Measurements from ENCODE around the gene WIZ. TPM values are rescaled to one million over a fixed set of nuclear protein-coding genes. Genes with fewer than 3 reads are reported as not detected.

WIZ gene
- total and polyA plus RNA-seq, 10 of the 15 experiments (the other 5 are each of a cell fraction or from before 2014, with no cell fraction given): 0.10 to 26.7 (median 2.7) TPM

DNA sequence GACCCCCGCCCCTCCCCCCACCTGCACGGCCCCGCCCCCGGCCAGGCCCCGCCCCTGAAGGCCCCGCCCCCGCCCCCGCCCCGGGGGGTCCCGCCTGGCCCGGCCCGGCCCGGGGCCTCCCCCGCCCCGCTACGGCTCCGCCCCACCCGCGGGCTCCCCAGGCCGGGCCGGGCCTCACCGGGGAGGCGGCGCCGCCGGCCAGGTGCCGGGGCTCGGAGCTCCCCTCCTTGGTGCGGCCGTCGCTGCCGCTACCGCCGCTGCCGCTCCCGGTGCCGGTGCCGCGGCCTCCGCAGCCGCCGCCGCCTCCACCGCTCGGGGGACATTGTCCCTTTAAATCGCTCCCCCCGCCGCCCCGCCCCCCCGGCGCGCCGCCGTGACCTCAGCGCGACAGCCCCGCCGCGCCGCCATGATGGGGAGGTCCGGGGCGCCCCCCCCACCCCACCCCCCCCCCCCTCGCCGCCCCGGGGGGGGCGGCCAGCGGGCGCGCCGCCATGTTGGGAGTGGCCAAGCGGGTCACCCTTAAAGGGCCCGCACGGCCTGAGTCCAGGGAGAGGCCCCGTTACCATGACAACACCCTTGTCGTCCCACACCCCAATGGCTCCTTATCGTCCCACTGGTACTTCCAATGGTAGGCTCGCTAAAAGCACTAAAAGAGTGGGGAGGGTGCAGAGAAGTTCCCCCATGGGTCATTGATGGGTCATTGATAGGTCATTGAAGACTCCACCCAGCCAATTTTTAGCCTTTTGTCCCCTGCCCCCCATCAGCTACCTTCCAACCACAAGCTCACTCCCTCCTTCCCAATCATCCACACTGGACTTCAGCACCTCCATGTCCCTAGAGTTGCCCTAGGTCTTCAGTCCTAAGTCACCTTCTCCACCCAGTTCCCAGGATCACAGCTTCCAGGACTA is at the start of gene WIZ (continued):
- TF ChIP-seq CHD1 (IDR thresholded peaks at IDR 0.05; ENCODE audit: low read depth, low read length): no peak
- TF ChIP-seq GATAD2B (conservative IDR thresholded peaks at IDR 0.05; ENCODE audit: low read depth): no peak
- peak in 1 of 2 experiments; percentile 23; a peak in 1 of 3 replicates for TF ChIP-seq EGR1 (IDR thresholded peaks at IDR 0.05; ENCODE audit: borderline replicate concordance in 1 of 2, low read depth in 2 of 2, low read length in 2 of 2)
- TF ChIP-seq BMI1 (IDR thresholded peaks at IDR 0.05; ENCODE audit: borderline replicate concordance): peak; percentile 91
- TF ChIP-seq KAT2A (conservative IDR thresholded peaks at IDR 0.05; ENCODE audit: control insufficient read depth, low read depth, low read length): no peak
- TF ChIP-seq, protein P1, sequence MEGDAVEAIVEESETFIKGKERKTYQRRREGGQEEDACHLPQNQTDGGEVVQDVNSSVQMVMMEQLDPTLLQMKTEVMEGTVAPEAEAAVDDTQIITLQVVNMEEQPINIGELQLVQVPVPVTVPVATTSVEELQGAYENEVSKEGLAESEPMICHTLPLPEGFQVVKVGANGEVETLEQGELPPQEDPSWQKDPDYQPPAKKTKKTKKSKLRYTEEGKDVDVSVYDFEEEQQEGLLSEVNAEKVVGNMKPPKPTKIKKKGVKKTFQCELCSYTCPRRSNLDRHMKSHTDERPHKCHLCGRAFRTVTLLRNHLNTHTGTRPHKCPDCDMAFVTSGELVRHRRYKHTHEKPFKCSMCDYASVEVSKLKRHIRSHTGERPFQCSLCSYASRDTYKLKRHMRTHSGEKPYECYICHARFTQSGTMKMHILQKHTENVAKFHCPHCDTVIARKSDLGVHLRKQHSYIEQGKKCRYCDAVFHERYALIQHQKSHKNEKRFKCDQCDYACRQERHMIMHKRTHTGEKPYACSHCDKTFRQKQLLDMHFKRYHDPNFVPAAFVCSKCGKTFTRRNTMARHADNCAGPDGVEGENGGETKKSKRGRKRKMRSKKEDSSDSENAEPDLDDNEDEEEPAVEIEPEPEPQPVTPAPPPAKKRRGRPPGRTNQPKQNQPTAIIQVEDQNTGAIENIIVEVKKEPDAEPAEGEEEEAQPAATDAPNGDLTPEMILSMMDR (IDR thresholded peaks at IDR 0.05 in 2 of 3, conservative IDR thresholded peaks at IDR 0.05 in 1 of 3; ENCODE audit: control insufficient read depth in 2 of 3, extremely low read depth in 1 of 3, insufficient read depth in 1 of 3, low read depth in 3 of 3, low read length in 3 of 3): no peak
- no peak for TF ChIP-seq NFYB (IDR thresholded peaks at IDR 0.05; ENCODE audit: insufficient read depth, low read depth, low read length)
- no peak for TF ChIP-seq FOXM1 (IDR thresholded peaks at IDR 0.05; ENCODE audit: low read depth, low read length)
- TF ChIP-seq, protein P2, sequence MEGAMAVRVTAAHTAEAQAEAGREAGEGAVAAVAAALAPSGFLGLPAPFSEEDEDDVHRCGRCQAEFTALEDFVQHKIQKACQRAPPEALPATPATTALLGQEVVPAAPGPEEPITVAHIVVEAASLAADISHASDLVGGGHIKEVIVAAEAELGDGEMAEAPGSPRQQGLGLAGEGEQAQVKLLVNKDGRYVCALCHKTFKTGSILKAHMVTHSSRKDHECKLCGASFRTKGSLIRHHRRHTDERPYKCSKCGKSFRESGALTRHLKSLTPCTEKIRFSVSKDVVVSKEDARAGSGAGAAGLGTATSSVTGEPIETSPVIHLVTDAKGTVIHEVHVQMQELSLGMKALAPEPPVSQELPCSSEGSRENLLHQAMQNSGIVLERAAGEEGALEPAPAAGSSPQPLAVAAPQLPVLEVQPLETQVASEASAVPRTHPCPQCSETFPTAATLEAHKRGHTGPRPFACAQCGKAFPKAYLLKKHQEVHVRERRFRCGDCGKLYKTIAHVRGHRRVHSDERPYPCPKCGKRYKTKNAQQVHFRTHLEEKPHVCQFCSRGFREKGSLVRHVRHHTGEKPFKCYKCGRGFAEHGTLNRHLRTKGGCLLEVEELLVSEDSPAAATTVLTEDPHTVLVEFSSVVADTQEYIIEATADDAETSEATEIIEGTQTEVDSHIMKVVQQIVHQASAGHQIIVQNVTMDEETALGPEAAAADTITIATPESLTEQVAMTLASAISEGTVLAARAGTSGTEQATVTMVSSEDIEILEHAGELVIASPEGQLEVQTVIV (IDR thresholded peaks at IDR 0.05; ENCODE audit: borderline replicate concordance, partially characterized antibody): no peak
- no peak for TF ChIP-seq SMAD5 (IDR thresholded peaks at IDR 0.05; ENCODE audit: low read depth)
- TF ChIP-seq, protein P3, sequence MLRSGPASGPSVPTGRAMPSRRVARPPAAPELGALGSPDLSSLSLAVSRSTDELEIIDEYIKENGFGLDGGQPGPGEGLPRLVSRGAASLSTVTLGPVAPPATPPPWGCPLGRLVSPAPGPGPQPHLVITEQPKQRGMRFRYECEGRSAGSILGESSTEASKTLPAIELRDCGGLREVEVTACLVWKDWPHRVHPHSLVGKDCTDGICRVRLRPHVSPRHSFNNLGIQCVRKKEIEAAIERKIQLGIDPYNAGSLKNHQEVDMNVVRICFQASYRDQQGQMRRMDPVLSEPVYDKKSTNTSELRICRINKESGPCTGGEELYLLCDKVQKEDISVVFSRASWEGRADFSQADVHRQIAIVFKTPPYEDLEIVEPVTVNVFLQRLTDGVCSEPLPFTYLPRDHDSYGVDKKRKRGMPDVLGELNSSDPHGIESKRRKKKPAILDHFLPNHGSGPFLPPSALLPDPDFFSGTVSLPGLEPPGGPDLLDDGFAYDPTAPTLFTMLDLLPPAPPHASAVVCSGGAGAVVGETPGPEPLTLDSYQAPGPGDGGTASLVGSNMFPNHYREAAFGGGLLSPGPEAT (IDR thresholded peaks at IDR 0.05; ENCODE audit: low read depth): no peak
- no peak for TF ChIP-seq NR2C1 (IDR thresholded peaks at IDR 0.05)
- no peak for TF ChIP-seq HDAC6 (IDR thresholded peaks at IDR 0.05; ENCODE audit: unreplicated experiment)
- no peak for TF ChIP-seq CBX3 (IDR thresholded peaks at IDR 0.05; ENCODE audit: borderline replicate concordance, low read depth)
- no peak for TF ChIP-seq BRCA1 (IDR thresholded peaks at IDR 0.05; ENCODE audit: low read depth, low read length)
- TF ChIP-seq, protein P4, sequence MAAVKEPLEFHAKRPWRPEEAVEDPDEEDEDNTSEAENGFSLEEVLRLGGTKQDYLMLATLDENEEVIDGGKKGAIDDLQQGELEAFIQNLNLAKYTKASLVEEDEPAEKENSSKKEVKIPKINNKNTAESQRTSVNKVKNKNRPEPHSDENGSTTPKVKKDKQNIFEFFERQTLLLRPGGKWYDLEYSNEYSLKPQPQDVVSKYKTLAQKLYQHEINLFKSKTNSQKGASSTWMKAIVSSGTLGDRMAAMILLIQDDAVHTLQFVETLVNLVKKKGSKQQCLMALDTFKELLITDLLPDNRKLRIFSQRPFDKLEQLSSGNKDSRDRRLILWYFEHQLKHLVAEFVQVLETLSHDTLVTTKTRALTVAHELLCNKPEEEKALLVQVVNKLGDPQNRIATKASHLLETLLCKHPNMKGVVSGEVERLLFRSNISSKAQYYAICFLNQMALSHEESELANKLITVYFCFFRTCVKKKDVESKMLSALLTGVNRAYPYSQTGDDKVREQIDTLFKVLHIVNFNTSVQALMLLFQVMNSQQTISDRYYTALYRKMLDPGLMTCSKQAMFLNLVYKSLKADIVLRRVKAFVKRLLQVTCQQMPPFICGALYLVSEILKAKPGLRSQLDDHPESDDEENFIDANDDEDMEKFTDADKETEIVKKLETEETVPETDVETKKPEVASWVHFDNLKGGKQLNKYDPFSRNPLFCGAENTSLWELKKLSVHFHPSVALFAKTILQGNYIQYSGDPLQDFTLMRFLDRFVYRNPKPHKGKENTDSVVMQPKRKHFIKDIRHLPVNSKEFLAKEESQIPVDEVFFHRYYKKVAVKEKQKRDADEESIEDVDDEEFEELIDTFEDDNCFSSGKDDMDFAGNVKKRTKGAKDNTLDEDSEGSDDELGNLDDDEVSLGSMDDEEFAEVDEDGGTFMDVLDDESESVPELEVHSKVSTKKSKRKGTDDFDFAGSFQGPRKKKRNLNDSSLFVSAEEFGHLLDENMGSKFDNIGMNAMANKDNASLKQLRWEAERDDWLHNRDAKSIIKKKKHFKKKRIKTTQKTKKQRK (IDR thresholded peaks at IDR 0.05; ENCODE audit: low read depth, low read length): no peak
- peak; percentile 31; the same call in 1 of the 2 replicates for TF ChIP-seq POLR2AphosphoS5 (IDR thresholded peaks at IDR 0.05; ENCODE audit: low read length)
